ENCODE results near the gene DCHS1. TPM values are rescaled to one million over a fixed set of nuclear protein-coding genes. Genes with fewer than 3 reads are reported as not detected.
"Not testable (repeated sequence)": the region's sequence is repeated elsewhere in the genome, so short reads cannot be mapped to it uniquely, and the experiment has no call there.

DCHS1 gene, protein sequence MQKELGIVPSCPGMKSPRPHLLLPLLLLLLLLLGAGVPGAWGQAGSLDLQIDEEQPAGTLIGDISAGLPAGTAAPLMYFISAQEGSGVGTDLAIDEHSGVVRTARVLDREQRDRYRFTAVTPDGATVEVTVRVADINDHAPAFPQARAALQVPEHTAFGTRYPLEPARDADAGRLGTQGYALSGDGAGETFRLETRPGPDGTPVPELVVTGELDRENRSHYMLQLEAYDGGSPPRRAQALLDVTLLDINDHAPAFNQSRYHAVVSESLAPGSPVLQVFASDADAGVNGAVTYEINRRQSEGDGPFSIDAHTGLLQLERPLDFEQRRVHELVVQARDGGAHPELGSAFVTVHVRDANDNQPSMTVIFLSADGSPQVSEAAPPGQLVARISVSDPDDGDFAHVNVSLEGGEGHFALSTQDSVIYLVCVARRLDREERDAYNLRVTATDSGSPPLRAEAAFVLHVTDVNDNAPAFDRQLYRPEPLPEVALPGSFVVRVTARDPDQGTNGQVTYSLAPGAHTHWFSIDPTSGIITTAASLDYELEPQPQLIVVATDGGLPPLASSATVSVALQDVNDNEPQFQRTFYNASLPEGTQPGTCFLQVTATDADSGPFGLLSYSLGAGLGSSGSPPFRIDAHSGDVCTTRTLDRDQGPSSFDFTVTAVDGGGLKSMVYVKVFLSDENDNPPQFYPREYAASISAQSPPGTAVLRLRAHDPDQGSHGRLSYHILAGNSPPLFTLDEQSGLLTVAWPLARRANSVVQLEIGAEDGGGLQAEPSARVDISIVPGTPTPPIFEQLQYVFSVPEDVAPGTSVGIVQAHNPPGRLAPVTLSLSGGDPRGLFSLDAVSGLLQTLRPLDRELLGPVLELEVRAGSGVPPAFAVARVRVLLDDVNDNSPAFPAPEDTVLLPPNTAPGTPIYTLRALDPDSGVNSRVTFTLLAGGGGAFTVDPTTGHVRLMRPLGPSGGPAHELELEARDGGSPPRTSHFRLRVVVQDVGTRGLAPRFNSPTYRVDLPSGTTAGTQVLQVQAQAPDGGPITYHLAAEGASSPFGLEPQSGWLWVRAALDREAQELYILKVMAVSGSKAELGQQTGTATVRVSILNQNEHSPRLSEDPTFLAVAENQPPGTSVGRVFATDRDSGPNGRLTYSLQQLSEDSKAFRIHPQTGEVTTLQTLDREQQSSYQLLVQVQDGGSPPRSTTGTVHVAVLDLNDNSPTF (N-terminal part only)
- total RNA-seq: 28.0 TPM
- long read RNA-seq, partial matches to known transcripts: 23 of 40 reads
- long read RNA-seq, other reads (novel, unspliced or antisense): 17 of 40 reads

DNA sequence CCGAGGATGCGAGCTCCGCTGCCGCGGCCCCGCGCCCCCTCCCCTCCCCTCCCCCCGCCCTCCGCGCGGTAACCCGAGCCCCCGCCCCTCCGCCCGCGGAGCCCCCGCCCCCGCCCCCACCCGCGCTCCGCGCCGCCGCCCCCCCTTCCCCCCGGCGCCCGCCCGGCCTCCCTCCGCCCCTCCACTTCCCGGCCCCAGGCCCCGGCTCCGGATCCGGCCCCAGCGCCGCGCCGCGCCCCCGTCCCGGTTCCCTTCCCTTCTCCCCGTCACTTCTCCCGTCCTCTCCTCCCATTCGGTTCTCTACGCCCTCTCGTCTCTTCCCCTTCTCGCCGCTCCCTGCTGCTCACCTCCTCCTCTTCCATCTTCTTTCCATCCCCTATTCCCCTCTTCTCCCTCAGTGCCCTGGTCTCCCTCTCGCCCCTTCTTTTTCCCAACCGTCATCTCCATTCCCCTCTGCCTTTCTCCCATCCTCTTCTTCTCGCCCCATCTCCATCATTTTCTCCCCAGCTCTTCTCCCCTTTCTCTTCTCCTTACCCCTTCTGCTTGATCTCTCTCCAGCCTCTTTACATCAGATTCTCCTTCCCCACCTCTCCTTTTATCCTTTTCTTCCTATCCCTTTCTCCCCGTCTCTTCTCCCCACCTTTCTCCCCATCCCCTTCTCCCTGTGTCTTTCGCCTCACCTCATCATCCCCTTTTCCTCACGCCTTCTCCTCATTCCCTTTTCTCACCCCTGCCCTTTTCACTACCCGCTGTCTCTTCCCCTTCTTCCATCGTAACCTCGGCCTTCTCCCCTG, at the start of gene DCHS1:
Gene DCHS1 (minus strand): TSS at position 20 of the 794 bp plus-strand sequence. CDS start 14,196 bp downstream, outside the sequence.
- Histone ChIP-seq H3K4me1 (peaks cover 7% of the 10 kb centered on the region), H3K9me3 (no peaks in the 10 kb centered on the region), H3K36me3 (no peaks in the 10 kb centered on the region), H3K27me3 (peaks cover 8% of the 10 kb centered on the region), H3K27ac (peak within 1 kb of the TSS; percentile 36), H3K4me3 (peak within 1 kb of the TSS; percentile 47)
- no peak for DNase-seq
- intact Hi-C loops (cut with DNase I): no loop called here
- TF ChIP-seq, protein P1, sequence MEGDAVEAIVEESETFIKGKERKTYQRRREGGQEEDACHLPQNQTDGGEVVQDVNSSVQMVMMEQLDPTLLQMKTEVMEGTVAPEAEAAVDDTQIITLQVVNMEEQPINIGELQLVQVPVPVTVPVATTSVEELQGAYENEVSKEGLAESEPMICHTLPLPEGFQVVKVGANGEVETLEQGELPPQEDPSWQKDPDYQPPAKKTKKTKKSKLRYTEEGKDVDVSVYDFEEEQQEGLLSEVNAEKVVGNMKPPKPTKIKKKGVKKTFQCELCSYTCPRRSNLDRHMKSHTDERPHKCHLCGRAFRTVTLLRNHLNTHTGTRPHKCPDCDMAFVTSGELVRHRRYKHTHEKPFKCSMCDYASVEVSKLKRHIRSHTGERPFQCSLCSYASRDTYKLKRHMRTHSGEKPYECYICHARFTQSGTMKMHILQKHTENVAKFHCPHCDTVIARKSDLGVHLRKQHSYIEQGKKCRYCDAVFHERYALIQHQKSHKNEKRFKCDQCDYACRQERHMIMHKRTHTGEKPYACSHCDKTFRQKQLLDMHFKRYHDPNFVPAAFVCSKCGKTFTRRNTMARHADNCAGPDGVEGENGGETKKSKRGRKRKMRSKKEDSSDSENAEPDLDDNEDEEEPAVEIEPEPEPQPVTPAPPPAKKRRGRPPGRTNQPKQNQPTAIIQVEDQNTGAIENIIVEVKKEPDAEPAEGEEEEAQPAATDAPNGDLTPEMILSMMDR (IDR thresholded peaks at IDR 0.05): no peak
- peak; percentile 48 for ATAC-seq

DNA sequence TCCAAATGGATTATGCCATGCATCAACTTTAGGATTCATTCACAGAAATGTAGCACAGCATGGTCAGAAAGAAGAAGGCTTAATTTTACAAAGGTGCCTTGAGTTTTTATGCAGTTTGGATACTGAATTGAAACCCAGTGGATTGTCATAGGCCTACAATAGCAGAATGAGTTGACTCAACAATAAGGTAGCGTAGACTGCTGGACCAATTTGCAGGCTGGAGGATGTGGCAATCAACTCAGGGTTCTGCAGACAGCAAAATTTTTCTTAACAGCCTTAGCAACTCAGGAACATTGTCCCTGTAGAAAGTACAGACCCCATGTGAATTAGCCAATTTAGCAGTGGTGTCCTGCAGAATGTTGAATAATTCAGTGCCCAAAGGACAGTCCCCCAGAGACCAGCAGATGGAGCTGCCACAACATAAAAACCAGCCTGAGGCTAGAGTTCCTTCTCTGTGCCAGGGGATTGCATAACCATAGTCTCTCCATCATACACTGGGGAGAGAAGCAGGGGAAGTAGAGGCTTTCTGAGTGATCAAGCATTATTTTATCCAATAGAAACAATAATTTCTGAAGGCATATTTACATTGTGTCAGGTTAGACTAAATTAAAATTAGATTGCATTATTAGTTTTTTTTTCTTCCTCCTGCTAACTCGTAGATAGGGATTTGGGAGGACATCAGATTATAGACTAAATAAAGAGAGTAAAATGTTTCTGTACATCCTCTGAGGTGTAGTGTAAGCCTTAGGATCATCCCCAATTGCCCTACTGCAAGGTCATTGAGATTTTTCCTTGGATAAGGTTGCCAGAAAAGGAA, 47.8 kb upstream of the DCHS1 start:
- intact Hi-C loops (cut with DNase I): loop anchor here (10.0 kb wide), 1 partner anchor 159 kb away; no protein-coding TSS in a partner anchor
- no peak for DNase-seq
- TF ChIP-seq, protein P1 (IDR thresholded peaks at IDR 0.05): peak; percentile 72

DNA sequence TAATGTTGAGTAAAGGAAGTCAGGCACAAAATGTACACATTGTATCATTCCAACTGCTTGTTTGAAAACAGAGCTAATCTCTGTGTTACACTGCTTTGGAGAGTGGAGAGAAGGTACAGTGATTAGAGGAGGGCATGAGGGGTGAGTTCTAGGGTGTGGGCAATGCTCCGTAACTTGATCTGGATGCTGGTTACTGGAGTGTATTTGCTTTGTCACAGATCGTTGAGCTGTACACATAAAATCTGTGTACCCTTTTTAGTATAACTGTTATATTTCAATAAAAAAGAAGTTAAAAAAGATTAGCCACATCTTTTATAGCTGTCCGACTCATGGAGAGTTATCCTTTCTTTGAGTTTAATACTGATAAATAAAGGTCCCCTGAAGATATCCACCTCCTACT, 46.3 kb upstream of the DCHS1 start:
- ATAC-seq, H3K4me3 ChIP-seq, H3K27me3 ChIP-seq, H3K9me3 ChIP-seq, DNase-seq, H3K27ac ChIP-seq, H3K4me1 ChIP-seq, H3K36me3 ChIP-seq: not testable (repeated sequence)
- intact Hi-C loops (cut with DNase I): loop anchor here (10.0 kb wide), 1 partner anchor 157 kb away; no protein-coding TSS in a partner anchor

More for the DNA sequence above, 47.8 kb upstream of the DCHS1 start:
- ATAC-seq: peak; percentile 98
- Histone ChIP-seq H3K27me3 (no peaks in the 10 kb centered on the region), H3K27ac (no peak overlapping the region), H3K4me1 (peaks cover 4% of the 10 kb centered on the region), H3K4me3 (no peak overlapping the region), H3K36me3 (no peaks in the 10 kb centered on the region), H3K9me3 (no peaks in the 10 kb centered on the region)

DNA sequence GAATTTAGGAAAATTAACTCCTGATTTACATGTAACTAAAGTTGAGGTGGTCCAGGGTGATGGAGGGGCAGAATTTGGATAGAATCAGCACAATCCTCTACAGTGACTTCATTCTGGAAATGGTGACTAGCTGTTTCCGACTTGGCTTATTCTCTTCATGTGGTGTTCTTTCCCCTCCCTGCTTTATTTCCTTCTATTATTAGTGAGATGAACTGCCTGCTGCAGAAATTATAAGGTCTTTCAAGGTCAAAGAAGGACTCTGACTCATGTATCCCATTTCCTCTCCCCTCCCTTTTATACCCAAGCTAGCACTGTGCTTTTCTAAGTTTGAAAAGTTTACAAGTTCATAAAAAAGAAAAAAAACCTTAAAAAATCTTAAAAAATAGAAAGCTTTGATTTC, 39.8 kb upstream of the DCHS1 start:
- intact Hi-C loops (cut with DNase I): no loop called here
- DNase-seq (no peak), ATAC-seq (peak; percentile 48)
- Histone ChIP-seq H3K27me3 (no peaks in the 10 kb centered on the region), H3K36me3 (no peaks in the 10 kb centered on the region), H3K4me1 (peaks cover 21% of the 10 kb centered on the region), H3K9me3 (no peaks in the 10 kb centered on the region), H3K27ac (peak overlapping the region; percentile 48), H3K4me3 (no peak overlapping the region)
- TF ChIP-seq, protein P1 (IDR thresholded peaks at IDR 0.05): no peak

DNA sequence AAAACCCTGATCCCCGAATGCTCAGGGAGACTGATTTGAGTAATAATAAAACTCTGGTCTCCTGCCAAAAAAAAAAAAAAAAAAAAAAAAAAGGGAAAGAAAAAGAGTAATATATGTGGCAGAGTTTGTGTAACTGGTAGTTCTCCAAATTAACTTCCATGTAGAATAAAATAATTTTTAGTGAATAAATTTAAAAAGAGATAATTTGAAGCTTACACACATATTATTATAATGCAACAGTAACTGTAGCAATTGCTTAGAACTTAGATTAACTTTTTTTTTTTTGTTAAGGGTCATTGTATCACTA, 38.6 kb upstream of the DCHS1 start:
- H3K4me3 ChIP-seq: no peak overlapping the region
- no peaks in the 10 kb centered on the region for H3K9me3 ChIP-seq
- no peaks in the 10 kb centered on the region for H3K36me3 ChIP-seq
- no peak for DNase-seq
- H3K27me3 ChIP-seq: no peaks in the 10 kb centered on the region
- TF ChIP-seq, protein P1 (IDR thresholded peaks at IDR 0.05): no peak
- H3K27ac ChIP-seq: no peak overlapping the region
- ATAC-seq: no peak
- H3K4me1 ChIP-seq: peaks cover 21% of the 10 kb centered on the region
- intact Hi-C loops (cut with DNase I): no loop called here
